D341Med (cell line): ENCODE measurements around the gene TEAD1.

Source experiments
- DNase-seq: peaks from one replicate; pipeline ENCODE4 v3.0.0; 2012; ENCODE audit warnings: low spot score

TEAD1 gene

DNA sequence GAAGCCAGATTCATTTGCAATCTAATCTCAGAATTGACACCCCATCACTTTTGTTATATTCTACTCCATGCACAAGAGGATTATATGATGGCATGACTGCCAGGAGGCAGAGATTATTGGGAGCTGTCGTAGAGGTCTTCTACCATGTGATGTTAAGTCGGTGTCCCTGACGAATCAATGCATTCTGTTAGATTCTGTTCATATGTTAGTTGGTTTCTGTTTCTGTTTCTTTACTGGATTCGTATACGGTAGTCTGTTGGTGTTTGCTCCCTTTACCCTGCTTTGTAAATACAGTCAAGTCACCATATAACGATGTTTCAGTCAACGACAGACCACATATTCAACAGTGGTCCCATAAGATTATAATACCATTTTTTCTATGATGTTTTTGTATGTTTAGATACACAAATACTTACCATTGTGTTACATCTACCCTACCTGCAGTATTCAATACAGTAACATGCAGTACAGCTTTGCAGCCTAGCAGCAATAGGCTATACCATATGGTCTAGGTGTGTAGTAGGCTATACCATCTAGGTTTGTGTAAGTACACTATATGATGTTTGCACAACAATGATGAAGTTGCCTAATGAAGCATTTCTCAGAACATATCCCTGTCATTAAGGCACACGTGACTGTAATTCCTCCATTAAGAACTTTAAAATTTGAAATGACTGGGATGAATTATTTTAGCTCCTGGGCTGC, 312.1 kb downstream of the TEAD1 start:
- no peak for DNase-seq

DNA sequence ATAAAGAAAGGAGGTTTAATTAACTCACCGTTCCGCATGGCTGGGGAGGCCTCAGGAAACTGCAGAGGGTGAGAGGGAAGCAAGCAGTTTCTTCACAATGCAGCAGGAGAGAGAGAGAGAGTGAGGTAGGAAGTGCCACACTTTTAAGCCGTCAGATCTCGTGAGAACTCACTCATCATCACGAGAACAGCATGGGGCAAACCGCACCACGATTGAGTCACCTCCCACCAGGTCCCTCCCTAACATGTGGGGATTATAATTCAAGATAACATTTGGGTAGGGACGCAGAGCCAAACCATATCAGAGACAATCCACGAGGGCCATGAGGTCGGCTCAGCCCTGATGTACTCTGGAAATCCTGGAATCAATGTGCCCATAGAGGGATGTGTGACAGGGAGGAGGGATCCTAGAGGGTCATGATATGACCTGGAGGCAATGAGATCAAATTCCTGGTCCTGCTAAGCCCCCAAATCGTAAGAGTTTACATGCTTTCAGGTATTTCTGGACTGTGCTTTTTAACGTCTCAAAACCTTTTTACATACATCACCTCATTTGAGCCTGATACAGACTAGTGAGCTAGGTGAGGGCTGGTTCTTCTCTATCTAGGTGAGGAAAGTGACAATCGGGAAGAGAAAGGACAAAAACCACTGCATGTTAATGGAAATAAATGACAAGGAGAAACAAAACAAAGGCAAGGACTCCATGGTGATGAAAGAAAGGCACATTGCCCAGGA, 315.4 kb downstream of the TEAD1 start:
- DNase-seq: no peak

DNA sequence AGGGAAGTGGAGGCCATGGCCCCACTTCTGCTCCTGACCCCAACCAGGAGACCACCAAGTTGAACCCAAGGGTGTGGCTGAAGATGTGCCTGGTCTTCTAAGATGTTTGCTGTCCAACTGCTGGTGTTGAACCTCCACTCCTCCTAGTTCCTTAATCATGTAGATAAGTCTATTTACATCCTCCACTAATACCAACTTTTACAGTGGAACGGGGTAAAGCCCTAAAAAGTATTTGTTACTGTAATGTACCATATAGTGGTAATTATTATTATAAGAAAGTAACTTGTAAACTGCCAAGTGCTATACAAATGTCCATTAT, 315.9 kb downstream of the TEAD1 start:
- no peak for DNase-seq

DNA sequence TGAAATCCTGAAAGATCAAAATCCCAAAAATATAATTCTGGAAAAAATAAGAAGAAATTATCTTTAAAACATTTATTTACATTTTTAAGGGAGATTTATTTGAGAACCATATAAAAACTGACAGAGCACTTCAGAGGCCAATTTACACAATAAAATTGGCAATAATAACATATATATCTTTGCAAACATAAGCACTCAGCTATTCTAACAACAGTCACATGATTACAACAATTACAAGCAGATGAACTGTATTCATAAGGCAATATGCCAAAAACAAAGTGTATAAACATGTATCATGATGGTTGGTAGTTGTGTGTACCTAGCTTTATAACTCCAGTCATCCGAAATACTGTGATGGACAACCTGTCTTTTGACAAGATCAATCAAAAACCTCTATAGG, 317.2 kb downstream of the TEAD1 start:
- no peak for DNase-seq

GRCh38 chr11:12993626-12994025, 319.4 kb downstream of the TEAD1 start:
- DNase-seq: no peak
